Effector memory CD8-positive, alpha-beta T cell (primary cell): Measurements from ENCODE around the gene CLSTN2.
"Not testable (repeated sequence)": the region's sequence is repeated elsewhere in the genome, so short reads cannot be mapped to it uniquely, and the experiment has no call there.

Experiments
- ATAC-seq: fragments of 150-1000 bp; cut with Tn5 transposase; replicated peaks from 2 replicates; pipeline ENCODE4 v1.10.0; 2021; ENCODE audit warnings: mild to moderate bottlenecking, moderate library complexity
- DNase-seq, 3 experiments: peaks; one replicate each; pipeline ENCODE4 v3.0.0; 2021
- H3K27ac Mint-ChIP-seq, 2 donors: one replicate each; pipeline ENCODE4 v1.8.0; 2022; ENCODE audit warnings: mild to moderate bottlenecking in 2 of 2, mixed read lengths in 2 of 2, moderate library complexity in 2 of 2
- H3K27me3 Mint-ChIP-seq, 2 donors: one replicate each; pipeline ENCODE4 v1.8.0; 2022; ENCODE audit warnings: mixed read lengths in 2 of 2
- H3K36me3 Mint-ChIP-seq: one replicate; pipeline ENCODE4 v1.8.0; 2022; ENCODE audit warnings: mild to moderate bottlenecking, moderate library complexity, mixed read lengths; ENCODE audit not compliant: insufficient read depth
- H3K4me1 Mint-ChIP-seq, 2 donors: one replicate each; pipeline ENCODE4 v1.8.0; 2022; ENCODE audit warnings: low read depth in 2 of 2, mixed read lengths in 2 of 2
- H3K4me3 Mint-ChIP-seq, 2 donors: one replicate each; pipeline ENCODE4 v1.8.0; 2022; ENCODE audit warnings: mild to moderate bottlenecking in 2 of 2, mixed read lengths in 2 of 2, moderate library complexity in 2 of 2
- H3K9me3 Mint-ChIP-seq, 2 donors: one replicate each; pipeline ENCODE4 v1.8.0; 2022; ENCODE audit warnings: mixed read lengths in 2 of 2

The CLSTN2 gene

GRCh38 chr3:140399871-140400270, 464.9 kb downstream of the CLSTN2 start:
- no peak overlapping the region for H3K27ac Mint-ChIP-seq
- H3K4me1 Mint-ChIP-seq = no peaks in the 10 kb centered on the region
- DNase-seq (no peak), ATAC-seq (no peak)
- H3K27me3 Mint-ChIP-seq = peaks cover 0 to 5% of the 10 kb centered on the region in 2 donors
- H3K9me3 Mint-ChIP-seq = no peaks in the 10 kb centered on the region
- H3K4me3 Mint-ChIP-seq = no peak overlapping the region
- H3K36me3 Mint-ChIP-seq = no peaks in the 10 kb centered on the region

DNA sequence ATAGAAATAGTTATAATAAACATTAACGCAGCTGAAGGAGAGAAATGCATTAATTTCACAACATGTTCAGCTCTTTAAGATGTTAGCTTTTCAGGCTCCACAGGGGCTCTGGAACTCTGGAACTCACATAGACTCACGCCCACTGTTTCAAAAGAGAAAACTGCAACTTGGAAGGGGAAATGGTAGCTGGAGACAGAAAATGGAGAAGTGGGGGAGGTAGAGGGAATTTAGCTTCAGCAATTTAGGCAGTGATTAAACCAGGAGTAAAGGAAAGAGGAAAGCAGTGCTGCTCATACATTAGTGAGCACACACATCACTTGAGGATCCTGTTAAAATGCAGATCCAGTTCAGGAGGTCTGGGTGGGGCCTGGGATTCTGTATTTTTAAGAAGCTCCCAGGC, 468.1 kb downstream of the CLSTN2 start:
- H3K27ac Mint-ChIP-seq = no peak overlapping the region
- no peak for DNase-seq
- no peak for ATAC-seq
- peaks cover 0 to 11% of the 10 kb centered on the region in 2 donors for H3K27me3 Mint-ChIP-seq
- H3K4me3 Mint-ChIP-seq = no peak overlapping the region
- H3K9me3 Mint-ChIP-seq = no peaks in the 10 kb centered on the region
- H3K36me3 Mint-ChIP-seq = no peaks in the 10 kb centered on the region
- H3K4me1 Mint-ChIP-seq = no peaks in the 10 kb centered on the region

DNA sequence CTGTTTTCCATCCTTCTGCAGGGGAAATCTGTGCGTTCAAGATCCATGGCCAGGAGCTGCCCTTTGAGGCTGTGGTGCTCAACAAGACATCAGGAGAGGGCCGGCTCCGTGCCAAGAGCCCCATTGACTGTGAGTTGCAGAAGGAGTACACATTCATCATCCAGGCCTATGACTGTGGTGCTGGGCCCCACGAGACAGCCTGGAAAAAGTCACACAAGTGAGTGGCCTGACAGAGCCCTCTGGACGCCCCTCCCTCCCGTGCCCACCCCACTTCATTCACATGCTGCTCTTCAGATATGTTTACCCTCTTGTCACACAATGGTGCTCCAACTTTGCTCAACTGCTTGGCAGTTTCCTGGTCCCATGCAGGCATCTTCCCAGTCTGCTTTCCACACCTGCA, 468.6 kb downstream of the CLSTN2 start:
- DNase-seq (no peak), ATAC-seq (no peak)
- no peaks in the 10 kb centered on the region for H3K36me3 Mint-ChIP-seq
- H3K27ac Mint-ChIP-seq = no peak overlapping the region
- H3K27me3 Mint-ChIP-seq = peaks cover 0 to 11% of the 10 kb centered on the region in 2 donors
- no peaks in the 10 kb centered on the region for H3K4me1 Mint-ChIP-seq
- H3K9me3 Mint-ChIP-seq = peaks cover 0 to 2% of the 10 kb centered on the region in 2 donors
- no peak overlapping the region for H3K4me3 Mint-ChIP-seq

- Mint-ChIP-seq H3K9me3 (peaks cover 5 to 17% of the 10 kb centered on the region in 2 donors), H3K27ac (no peak overlapping the region), H3K4me3 (no peak overlapping the region), H3K4me1 (no peaks in the 10 kb centered on the region), H3K27me3 (peaks cover 0 to 11% of the 10 kb centered on the region in 2 donors), H3K36me3 (no peaks in the 10 kb centered on the region)
- ATAC-seq = no peak
- no peak for DNase-seq
Observed at GRCh38 chr3:140406655-140407054, 471.7 kb downstream of the CLSTN2 start.

GRCh38 chr3:140408252-140408651, 473.3 kb downstream of the CLSTN2 start:
- H3K36me3 Mint-ChIP-seq = no peaks in the 10 kb centered on the region
- DNase-seq (no peak), ATAC-seq (no peak)
- H3K27ac Mint-ChIP-seq = no peak overlapping the region
- H3K9me3 Mint-ChIP-seq = peaks cover 5 to 17% of the 10 kb centered on the region in 2 donors
- H3K4me1 Mint-ChIP-seq = no peaks in the 10 kb centered on the region
- no peak overlapping the region for H3K4me3 Mint-ChIP-seq
- peaks cover 0 to 11% of the 10 kb centered on the region in 2 donors for H3K27me3 Mint-ChIP-seq

- peaks cover 3% of the 10 kb centered on the region for H3K36me3 Mint-ChIP-seq
- DNase-seq (no peak), ATAC-seq (no peak)
- H3K4me1 Mint-ChIP-seq = no peaks in the 10 kb centered on the region
- H3K27ac Mint-ChIP-seq = no peak overlapping the region
- no peak overlapping the region for H3K4me3 Mint-ChIP-seq
- H3K9me3 Mint-ChIP-seq = no peaks in the 10 kb centered on the region
- H3K27me3 Mint-ChIP-seq = no peaks in the 10 kb centered on the region
Observed at GRCh38 chr3:140416666-140417065, 481.7 kb downstream of the CLSTN2 start.

DNA sequence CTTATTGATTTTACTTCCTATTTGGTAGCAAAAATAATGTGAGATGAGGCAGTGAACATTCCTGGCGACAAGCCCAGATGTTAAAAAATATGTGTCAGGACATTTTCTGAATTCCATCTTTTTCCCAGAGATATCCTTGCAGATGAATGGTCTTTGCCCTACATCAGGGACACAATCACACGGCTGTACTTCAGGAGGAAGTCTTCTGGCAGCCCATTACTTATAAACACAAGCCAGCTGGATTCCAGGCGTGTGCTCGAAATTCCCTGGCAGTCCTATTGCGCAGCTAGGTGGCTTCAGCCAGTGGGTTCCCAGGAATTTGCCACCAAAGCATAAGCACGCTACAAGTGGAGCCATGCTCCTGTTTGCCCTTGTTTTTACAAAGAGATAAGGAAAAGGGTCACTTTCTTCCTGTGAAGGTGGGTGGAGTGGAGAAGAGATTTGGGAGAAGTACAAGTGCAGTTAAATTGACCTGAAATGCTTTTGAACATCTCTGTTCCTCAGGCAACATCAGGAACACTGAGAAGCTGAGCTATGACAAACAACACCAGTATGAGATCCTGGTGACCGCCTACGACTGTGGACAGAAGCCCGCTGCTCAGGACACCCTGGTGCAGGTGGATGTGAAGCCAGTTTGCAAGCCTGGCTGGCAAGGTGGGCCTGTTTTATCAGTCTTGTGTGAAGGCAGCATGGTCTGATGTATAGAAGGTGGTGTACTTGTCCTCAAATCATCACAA, 485.8 kb downstream of the CLSTN2 start:
- H3K9me3 Mint-ChIP-seq = no peaks in the 10 kb centered on the region
- no peak for ATAC-seq
- H3K27me3 Mint-ChIP-seq = no peaks in the 10 kb centered on the region
- peaks cover 2 to 4% of the 10 kb centered on the region in 2 donors for H3K4me1 Mint-ChIP-seq
- no peak overlapping the region for H3K4me3 Mint-ChIP-seq
- no peak for DNase-seq
- no peak overlapping the region for H3K27ac Mint-ChIP-seq
- H3K36me3 Mint-ChIP-seq = no peaks in the 10 kb centered on the region

GRCh38 chr3:140421884-140422283, 486.9 kb downstream of the CLSTN2 start:
- Mint-ChIP-seq H3K4me1 (peaks cover 2 to 4% of the 10 kb centered on the region in 2 donors), H3K27ac (no peak overlapping the region), H3K27me3 (no peaks in the 10 kb centered on the region), H3K4me3 (no peak overlapping the region), H3K36me3 (no peaks in the 10 kb centered on the region), H3K9me3 (no peaks in the 10 kb centered on the region)
- ATAC-seq = no peak
- no peak for DNase-seq

DNA sequence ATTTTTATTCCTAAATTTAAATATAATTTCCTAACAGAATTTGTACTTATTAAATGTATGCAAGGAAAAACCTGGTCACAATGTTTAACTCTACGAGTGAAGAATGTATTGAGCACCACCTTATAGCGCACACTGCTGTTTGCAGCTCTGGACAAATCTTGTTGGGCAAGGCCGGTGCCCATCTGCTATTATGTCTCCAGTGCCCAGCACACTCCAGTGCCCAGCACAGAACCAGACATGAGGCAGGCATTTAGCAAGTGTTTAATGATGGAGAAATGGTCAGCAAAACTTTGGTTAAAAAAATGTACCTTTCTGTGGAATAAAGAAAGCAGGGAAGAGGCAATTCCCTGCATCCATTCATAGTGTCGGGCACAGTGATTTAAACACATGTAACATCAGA, 488.2 kb downstream of the CLSTN2 start:
- DNase-seq (no peak), ATAC-seq (no peak)
- no peaks in the 10 kb centered on the region for H3K27me3 Mint-ChIP-seq
- H3K4me3 Mint-ChIP-seq = no peak overlapping the region
- H3K4me1 Mint-ChIP-seq = peaks cover 2 to 4% of the 10 kb centered on the region in 2 donors
- no peaks in the 10 kb centered on the region for H3K36me3 Mint-ChIP-seq
- H3K27ac Mint-ChIP-seq = no peak overlapping the region
- H3K9me3 Mint-ChIP-seq = no peaks in the 10 kb centered on the region

- not testable (repeated sequence) for DNase-seq, H3K36me3 Mint-ChIP-seq, ATAC-seq, H3K9me3 Mint-ChIP-seq, H3K27me3 Mint-ChIP-seq, H3K27ac Mint-ChIP-seq, H3K4me1 Mint-ChIP-seq, H3K4me3 Mint-ChIP-seq
Observed at GRCh38 chr3:140423574-140423973, 488.6 kb downstream of the CLSTN2 start.

DNA sequence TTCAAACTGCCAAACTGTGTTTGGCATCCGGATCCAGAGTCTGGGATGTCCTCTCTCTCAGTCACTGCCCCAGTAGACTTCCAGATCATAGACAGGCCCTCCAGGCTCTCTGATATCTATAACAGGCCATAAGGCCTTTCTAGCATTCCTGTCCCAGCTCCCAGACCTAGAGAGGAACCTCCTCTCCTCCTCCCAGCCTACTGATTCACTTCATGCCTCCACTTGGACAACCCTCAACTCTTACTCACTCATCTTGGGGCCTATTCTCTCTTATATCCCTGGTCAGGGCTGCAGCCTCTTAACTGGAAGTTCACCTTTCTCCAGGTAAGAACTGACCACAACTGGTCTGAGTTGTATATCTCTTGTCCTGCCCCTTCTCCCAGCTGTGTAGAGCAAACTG, 489.2 kb downstream of the CLSTN2 start:
- Mint-ChIP-seq H3K36me3 (no peaks in the 10 kb centered on the region), H3K4me1 (peaks cover 2 to 4% of the 10 kb centered on the region in 2 donors), H3K4me3 (no peak overlapping the region), H3K27ac (no peak overlapping the region), H3K9me3 (no peaks in the 10 kb centered on the region), H3K27me3 (peaks cover 0 to 6% of the 10 kb centered on the region in 2 donors)
- no peak for DNase-seq
- ATAC-seq = no peak

GRCh38 chr3:140424726-140425125, 489.7 kb downstream of the CLSTN2 start:
- H3K27me3 Mint-ChIP-seq = peaks cover 0 to 9% of the 10 kb centered on the region in 2 donors
- H3K4me1 Mint-ChIP-seq = peaks cover 2 to 4% of the 10 kb centered on the region in 2 donors
- H3K27ac Mint-ChIP-seq = no peak overlapping the region
- no peaks in the 10 kb centered on the region for H3K9me3 Mint-ChIP-seq
- no peaks in the 10 kb centered on the region for H3K36me3 Mint-ChIP-seq
- H3K4me3 Mint-ChIP-seq = no peak overlapping the region
- ATAC-seq = no peak
- DNase-seq = no peak

- peaks cover 9% of the 10 kb centered on the region in 2 donors for H3K27me3 Mint-ChIP-seq
- no peak overlapping the region for H3K27ac Mint-ChIP-seq
- DNase-seq (no peak), ATAC-seq (no peak)
- no peak overlapping the region for H3K4me3 Mint-ChIP-seq
- H3K36me3 Mint-ChIP-seq = no peaks in the 10 kb centered on the region
- H3K4me1 Mint-ChIP-seq = peaks cover 2 to 4% of the 10 kb centered on the region in 2 donors
- no peaks in the 10 kb centered on the region for H3K9me3 Mint-ChIP-seq
Observed at GRCh38 chr3:140427786-140428185, 492.8 kb downstream of the CLSTN2 start.

DNA sequence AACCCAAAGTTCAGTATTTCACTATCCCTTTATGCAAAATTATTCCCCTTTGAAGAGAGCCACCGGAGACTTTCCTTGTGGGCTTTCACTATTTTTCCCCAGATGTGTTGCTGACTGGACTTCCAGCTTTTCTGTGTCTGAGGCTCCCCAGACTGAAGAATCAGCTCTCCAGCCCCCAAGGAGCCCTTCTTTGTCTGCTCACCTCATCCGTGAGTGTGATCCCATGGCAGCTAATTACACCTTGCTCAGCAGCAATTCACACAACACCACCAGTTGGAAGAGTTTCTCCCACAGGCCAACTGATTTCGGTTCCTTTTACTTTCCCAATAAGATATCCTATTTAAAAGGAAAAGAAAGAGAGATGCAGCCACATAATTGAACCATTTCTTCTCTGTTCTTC, 493.4 kb downstream of the CLSTN2 start:
- H3K27ac Mint-ChIP-seq = no peak overlapping the region
- no peak overlapping the region for H3K4me3 Mint-ChIP-seq
- peaks cover 2 to 4% of the 10 kb centered on the region in 2 donors for H3K4me1 Mint-ChIP-seq
- H3K36me3 Mint-ChIP-seq = no peaks in the 10 kb centered on the region
- ATAC-seq (no peak), DNase-seq (no peak)
- H3K27me3 Mint-ChIP-seq = peaks cover 9% of the 10 kb centered on the region in 2 donors
- H3K9me3 Mint-ChIP-seq = no peaks in the 10 kb centered on the region
